K562 (cell line): Measurements from ENCODE around the gene HLA-DQB1. TPM values are rescaled to one million over a fixed set of nuclear protein-coding genes. Genes with fewer than 3 reads are reported as not detected.

Experiments used
- ATAC-seq: fragments of 200-7000 bp; cut with Tn5 transposase; 3 replicates; pipeline ENCODE4 v1.9.1; 2020; ENCODE audit warnings: moderate library complexity
- BruUV-seq: library from RNA; stranded (reverse); fragments of 400-500 nt; replicated peaks from 2 replicates; lab custom pipeline; 2021; lab: Mats Ljungman, UMichigan
- CTCF ChIA-PET: fragments of 300-600 bp; formaldehyde crosslinking; extraction: SDS; loops from one replicate; lab custom pipeline; 2021; ENCODE audit warnings: low intra/inter-chr PET ratio; lab: Yijun Ruan, JAX
- POLR2A ChIA-PET: fragments of 300-600, 350-650 bp; sonication (Branson Sonifier 250); formaldehyde crosslinking; extraction: SDS; loops from one replicate; lab custom pipeline; 2021; ENCODE audit warnings: antibody characterized with exemption, inconsistent platforms; lab: Yijun Ruan, JAX
- DNase-seq, 4 experiments: peaks; one replicate each; pipeline versions ENCODE4 v3.0.0 to v3.0.0-alpha.2; 2011 to 2018; ENCODE audit warnings: low spot score in 3 of 4, mixed read lengths in 3 of 4; ENCODE audit errors: extremely low read depth in 1 of 4
- FAIRE-seq: peaks from 2 replicates; lab custom pipeline; 2011; peaks lifted over from hg19 to GRCh38; lab: Jason Lieb, UNC
- H2AFZ ChIP-seq: 2 replicates; pipeline ENCODE4 v1.6.0; 2011; ENCODE audit warnings: low read depth, low read length, control low read depth, inconsistent platforms
- H3K27ac ChIP-seq: fragments of 200-600 bp; 3 replicates; pipeline ENCODE4 v1.8.0; 2011; ENCODE audit warnings: low read depth, mild to moderate bottlenecking, control low read depth, inconsistent platforms, low read length, moderate library complexity, mixed read lengths; ENCODE audit errors: extremely low read depth
- H3K27me3 ChIP-seq, 2 experiments: fragments of 300-600 bp in 1 of 2; 2 replicates in 1 of 2; 3 replicates in 1 of 2; pipeline versions ENCODE4 v1.6.0 to v1.8.0; 2011; ENCODE audit warnings: inconsistent platforms in 2 of 2, low read length in 2 of 2, mild to moderate bottlenecking in 1 of 2, mixed read lengths in 1 of 2, moderate library complexity in 1 of 2; ENCODE audit not compliant: control insufficient read depth in 2 of 2, insufficient read depth in 2 of 2
- H3K36me3 ChIP-seq: fragments of 300-600 bp; 3 replicates; pipeline ENCODE4 v1.8.0; 2011; ENCODE audit warnings: mild to moderate bottlenecking, low read length, inconsistent platforms; ENCODE audit not compliant: control insufficient read depth, insufficient read depth
- H3K4me1 ChIP-seq, 2 experiments: fragments of 200-600 bp in 1 of 2; replicated peaks in 1 of 2; 2 replicates in 1 of 2; 3 replicates in 1 of 2; pipeline versions ENCODE4 v1.5.1 to v1.8.0; 2011; ENCODE audit warnings: inconsistent platforms in 2 of 2, low read length in 2 of 2, mild to moderate bottlenecking in 1 of 2, mixed read lengths in 1 of 2, moderate library complexity in 1 of 2; ENCODE audit not compliant: control insufficient read depth in 2 of 2, insufficient read depth in 2 of 2
- H3K4me2 ChIP-seq: 2 replicates; pipeline ENCODE4 v1.6.1; 2011; ENCODE audit warnings: low read length, control low read depth, inconsistent platforms, mixed read lengths; ENCODE audit not compliant: insufficient read depth
- H3K4me3 ChIP-seq: fragments of 200-600 bp; sonication (generic), shearing (Covaris generic); 2 replicates; pipeline ENCODE4 v1.5.1; 2016; ENCODE audit warnings: control low read depth, inconsistent platforms
- H3K79me2 ChIP-seq: fragments of 200-600 bp; 3 replicates; pipeline ENCODE4 v1.8.0; 2011; ENCODE audit warnings: low read length, inconsistent platforms; ENCODE audit not compliant: control insufficient read depth, insufficient read depth
- H3K9ac ChIP-seq, 2 experiments: 2 replicates each; pipeline versions ENCODE4 v1.6.0 to v1.6.1; 2011; ENCODE audit warnings: low read depth in 2 of 2, low read length in 2 of 2, control low read depth in 1 of 2, inconsistent platforms in 1 of 2, mild to moderate bottlenecking in 1 of 2, mixed read lengths in 1 of 2; ENCODE audit not compliant: insufficient read depth in 1 of 2
- H3K9me1 ChIP-seq: one replicate; pipeline ENCODE4 v1.6.0; 2011; ENCODE audit warnings: inconsistent platforms, mild to moderate bottlenecking, low read length, moderate library complexity; ENCODE audit not compliant: control insufficient read depth, insufficient read depth
- H3K9me3 ChIP-seq: replicated peaks from 2 replicates; pipeline ENCODE4 v1.5.1; 2011; ENCODE audit warnings: low read depth, low read length, inconsistent platforms; ENCODE audit not compliant: control insufficient read depth, insufficient read depth
- H4K20me1 ChIP-seq: replicated peaks from 2 replicates; pipeline ENCODE4 v1.6.1; 2011; ENCODE audit warnings: low read length, inconsistent platforms, mixed read lengths; ENCODE audit not compliant: control insufficient read depth, insufficient read depth
- CBX3 ChIP-seq, 2 experiments: IDR thresholded peaks; 1 replicate in 1 of 2; 2 replicates in 1 of 2; pipeline ENCODE4 v1.6.1; 2012; ENCODE audit warnings: inconsistent platforms in 2 of 2, low read length in 2 of 2, borderline replicate concordance in 1 of 2, control low read depth in 1 of 2
- CC2D1A ChIP-seq: fragments of 450-650 bp; IDR thresholded peaks from 2 replicates; pipeline ENCODE4 v1.6.1; 2017; ENCODE audit warnings: mild to moderate bottlenecking
- E2F3 ChIP-seq: fragments of 250-450 bp; sonication (Bioruptor Pico); IDR thresholded peaks from 2 replicates; pipeline ENCODE4 v1.4.0; 2020; ENCODE audit warnings: mild to moderate bottlenecking
- KAT8 ChIP-seq: fragments of 450-650 bp; IDR thresholded peaks from 2 replicates; pipeline ENCODE4 v1.6.1; 2016; ENCODE audit warnings: low read depth, mild to moderate bottlenecking
- NELFE ChIP-seq: IDR thresholded peaks from 2 replicates; pipeline ENCODE4 v1.6.1; 2011; ENCODE audit warnings: mild to moderate bottlenecking; ENCODE audit not compliant: insufficient read depth, insufficient read length
- NFYB ChIP-seq: IDR thresholded peaks from 2 replicates; pipeline ENCODE4 v1.6.1; 2011; ENCODE audit warnings: mild to moderate bottlenecking, moderate library complexity; ENCODE audit not compliant: insufficient read length; ENCODE audit errors: extremely low read depth
- PCBP1 ChIP-seq: fragments of 200-400 bp; formaldehyde crosslinking; IDR thresholded peaks from 2 replicates; pipeline ENCODE4 v1.6.1; 2018; ENCODE audit warnings: mild to moderate bottlenecking, low read depth, low read length; ENCODE audit not compliant: poor library complexity, severe bottlenecking
- POLR2B ChIP-seq: fragments of 450-650 bp; IDR thresholded peaks from 2 replicates; pipeline ENCODE4 v1.6.1; 2018; ENCODE audit warnings: low read depth; ENCODE audit not compliant: partially characterized antibody
- STAT5B ChIP-seq: fragments of 250-450 bp; sonication (Bioruptor Pico); IDR thresholded peaks from 2 replicates; pipeline ENCODE4 v1.8.0; 2021; ENCODE audit warnings: mild to moderate bottlenecking, inconsistent platforms
- ZNF274 ChIP-seq: IDR thresholded peaks from 2 replicates; pipeline ENCODE4 v1.6.1; 2011; ENCODE audit warnings: low read depth, mild to moderate bottlenecking, low read length, moderate library complexity, borderline replicate concordance
- ZNF408 ChIP-seq: fragments of 250-450 bp; sonication (Bioruptor Pico); IDR thresholded peaks from 2 replicates; pipeline ENCODE4 v1.4.0; 2020; ENCODE audit warnings: low read depth, mild to moderate bottlenecking, moderate library complexity
- WGBS: fragments of 100-300 bp; shearing (Covaris generic); methylation state at CpG from one replicate; pipeline ENCODE4 v1.1.6; 2016; ENCODE audit warnings: low coverage, mixed read lengths; ENCODE audit not compliant: insufficient coverage; ENCODE audit errors: missing lambda C conversion rate; 5-methylcytosine and 5-hydroxymethylcytosine counted together
- in situ Hi-C: fragments of 300-500 bp; cut with MboI; formaldehyde crosslinking; loops from 4 replicates; pipeline ENCODE4 v1.15.0; 2018; ENCODE audit warnings: inconsistent platforms, mixed read lengths
- intact Hi-C: fragments of 100-400 bp; cut with micrococcal nuclease; formaldehyde crosslinking; loops from 2 replicates; pipeline ENCODE4 v1.14.2; 2022
- polyA plus RNA-seq, 8 experiments: library from polyadenylated mRNA; depleted of rRNA in 4 of 8; stranded (reverse) in 5 of 8; unstranded in 3 of 8; fragments of >200 nt; fragmentation: Nextera tagmentation in 2 of 8; fragmentation: Illumina TruSeq in 1 of 8; extraction: Ambion mirVana in 2 of 8; extraction: Trizol in 1 of 8; gene quantifications; 2 replicates each; pipeline versions ENCODE4 v1.2.1 to v1.2.3, GENCODE V29; 2011 to 2014; ENCODE audit warnings: inconsistent platforms in 1 of 8, missing spikeins in 1 of 8
- total RNA-seq, 7 experiments: library from RNA; depleted of rRNA in 6 of 7; stranded (reverse); fragments of >200 nt in 6 of 7; fragmentation: Illumina TruSeq in 2 of 7; extraction: Trizol in 2 of 7; gene quantifications; 2 replicates each; pipeline versions ENCODE4 v1.2.1 to v1.2.3, GENCODE V29; 2011 to 2021; ENCODE audit warnings: low replicate concordance in 1 of 7
- TF ChIP-seq, protein P1 (sequence below): fragments of 450-650 bp; conservative IDR thresholded peaks from 2 replicates; pipeline ENCODE4 v1.6.1; 2016; ENCODE audit warnings: missing genetic modification characterization, low read depth, mild to moderate bottlenecking, control low read depth, missing compliant biosample characterization
- TF ChIP-seq, protein P2 (sequence below), 2 experiments: IDR thresholded peaks; 2 replicates each; pipeline ENCODE4 v1.6.1; 2012; ENCODE audit warnings: improper control_type of control experiment in 2 of 2, low read depth in 2 of 2, low read length in 2 of 2, borderline replicate concordance in 1 of 2
- TF ChIP-seq, protein P3 (sequence below): IDR thresholded peaks from 3 replicates; pipeline ENCODE4 v1.6.1; 2011; ENCODE audit warnings: borderline replicate concordance, mild to moderate bottlenecking, moderate library complexity; ENCODE audit not compliant: insufficient read length; ENCODE audit errors: extremely low read depth

HLA-DQB1 gene
- total and polyA plus RNA-seq, 9 of the 15 experiments (the other 6 are each of a cell fraction or from before 2014, with no cell fraction given) = 0.29 TPM; not detected in 8

DNA sequence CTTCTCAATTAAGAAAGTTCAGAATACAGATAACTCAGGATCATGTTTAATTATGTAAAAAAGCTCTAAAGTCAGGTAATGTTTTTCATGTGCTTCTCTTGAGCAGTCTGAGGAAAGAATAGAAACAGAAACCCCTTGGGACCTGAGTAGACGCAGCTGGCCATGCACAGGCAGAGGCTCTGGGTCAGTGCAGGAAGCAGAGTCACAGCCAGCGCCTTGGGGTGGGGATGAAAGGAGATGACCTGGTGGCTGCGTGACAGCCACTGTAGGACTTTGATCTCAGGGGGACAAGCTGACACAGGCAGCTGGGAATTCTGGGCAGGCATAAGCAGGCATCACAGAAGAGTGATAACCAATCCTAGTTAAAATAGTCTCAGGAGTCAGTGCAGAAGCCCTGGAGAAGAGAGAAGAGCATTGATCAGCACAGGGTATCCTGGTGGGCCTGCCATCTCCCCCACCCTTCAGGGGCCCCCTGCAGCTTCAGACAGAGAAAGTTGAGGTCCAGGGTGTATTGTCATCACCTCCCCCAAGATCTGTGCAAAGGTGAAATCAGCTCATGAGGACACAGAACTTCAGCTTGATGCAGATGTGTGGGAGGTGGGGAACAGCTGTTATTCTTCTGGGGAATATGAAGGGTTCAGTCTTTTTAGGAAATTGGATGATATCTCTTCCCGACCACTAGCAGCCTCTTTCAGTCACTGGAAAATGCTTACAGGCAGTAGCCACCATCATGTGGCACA lies 6.4 kb downstream of the HLA-DQB1 start:
- no peak for DNase-seq
- ChIA-PET CTCF (no interaction called here), POLR2A (no interaction called here)
- no peaks in the 10 kb centered on the region for H3K79me2 ChIP-seq
- H3K36me3 ChIP-seq = no peaks in the 10 kb centered on the region
- H3K4me1 ChIP-seq = no peaks in the 10 kb centered on the region
- FAIRE-seq = no peak
- no TSS peak for BruUV-seq
- H3K27ac ChIP-seq = no peak overlapping the region
- no peaks in the 10 kb centered on the region for H4K20me1 ChIP-seq
- H3K4me3 ChIP-seq = no peak overlapping the region
- intact Hi-C loops = no loop called here
- ATAC-seq = no peak
- no peak overlapping the region for H3K4me2 ChIP-seq
- no peaks in the 10 kb centered on the region for H3K9me1 ChIP-seq
- no peak overlapping the region for H2AFZ ChIP-seq
- H3K9me3 ChIP-seq = no peaks in the 10 kb centered on the region
- H3K27me3 ChIP-seq = no peaks in the 10 kb centered on the region
- WGBS = 3% methylated on average over 4 of the region's 4 CpGs
- in situ Hi-C loops = loop anchor here (5.0 kb wide), 1 partner anchor 97 kb away; no protein-coding TSS in a partner anchor
- no peak overlapping the region for H3K9ac ChIP-seq
- TF ChIP-seq, protein P1, sequence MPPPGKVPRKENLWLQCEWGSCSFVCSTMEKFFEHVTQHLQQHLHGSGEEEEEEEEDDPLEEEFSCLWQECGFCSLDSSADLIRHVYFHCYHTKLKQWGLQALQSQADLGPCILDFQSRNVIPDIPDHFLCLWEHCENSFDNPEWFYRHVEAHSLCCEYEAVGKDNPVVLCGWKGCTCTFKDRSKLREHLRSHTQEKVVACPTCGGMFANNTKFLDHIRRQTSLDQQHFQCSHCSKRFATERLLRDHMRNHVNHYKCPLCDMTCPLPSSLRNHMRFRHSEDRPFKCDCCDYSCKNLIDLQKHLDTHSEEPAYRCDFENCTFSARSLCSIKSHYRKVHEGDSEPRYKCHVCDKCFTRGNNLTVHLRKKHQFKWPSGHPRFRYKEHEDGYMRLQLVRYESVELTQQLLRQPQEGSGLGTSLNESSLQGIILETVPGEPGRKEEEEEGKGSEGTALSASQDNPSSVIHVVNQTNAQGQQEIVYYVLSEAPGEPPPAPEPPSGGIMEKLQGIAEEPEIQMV (tag) = no peak
- no peak for TF ChIP-seq KAT8
- no peak for TF ChIP-seq CC2D1A
- TF ChIP-seq ZNF408 (CRISPR knock-in tag) = no peak
- no peak for TF ChIP-seq NFYB
- no peak for TF ChIP-seq ZNF274
- no peak for TF ChIP-seq PCBP1
- no peak for TF ChIP-seq STAT5B
- TF ChIP-seq CBX3 (IDR thresholded peaks at IDR 0.05; ENCODE audit: borderline replicate concordance in 1 of 2, low read length in 2 of 2) = no peak
- no peak for TF ChIP-seq E2F3 (CRISPR knock-in tag)
- TF ChIP-seq, protein P2, sequence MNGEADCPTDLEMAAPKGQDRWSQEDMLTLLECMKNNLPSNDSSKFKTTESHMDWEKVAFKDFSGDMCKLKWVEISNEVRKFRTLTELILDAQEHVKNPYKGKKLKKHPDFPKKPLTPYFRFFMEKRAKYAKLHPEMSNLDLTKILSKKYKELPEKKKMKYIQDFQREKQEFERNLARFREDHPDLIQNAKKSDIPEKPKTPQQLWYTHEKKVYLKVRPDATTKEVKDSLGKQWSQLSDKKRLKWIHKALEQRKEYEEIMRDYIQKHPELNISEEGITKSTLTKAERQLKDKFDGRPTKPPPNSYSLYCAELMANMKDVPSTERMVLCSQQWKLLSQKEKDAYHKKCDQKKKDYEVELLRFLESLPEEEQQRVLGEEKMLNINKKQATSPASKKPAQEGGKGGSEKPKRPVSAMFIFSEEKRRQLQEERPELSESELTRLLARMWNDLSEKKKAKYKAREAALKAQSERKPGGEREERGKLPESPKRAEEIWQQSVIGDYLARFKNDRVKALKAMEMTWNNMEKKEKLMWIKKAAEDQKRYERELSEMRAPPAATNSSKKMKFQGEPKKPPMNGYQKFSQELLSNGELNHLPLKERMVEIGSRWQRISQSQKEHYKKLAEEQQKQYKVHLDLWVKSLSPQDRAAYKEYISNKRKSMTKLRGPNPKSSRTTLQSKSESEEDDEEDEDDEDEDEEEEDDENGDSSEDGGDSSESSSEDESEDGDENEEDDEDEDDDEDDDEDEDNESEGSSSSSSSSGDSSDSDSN (IDR thresholded peaks at IDR 0.05; ENCODE audit: borderline replicate concordance in 1 of 2, low read depth in 2 of 2, low read length in 2 of 2) = no peak
- TF ChIP-seq NELFE = no peak
- no peak for TF ChIP-seq POLR2B
- TF ChIP-seq, protein P3, sequence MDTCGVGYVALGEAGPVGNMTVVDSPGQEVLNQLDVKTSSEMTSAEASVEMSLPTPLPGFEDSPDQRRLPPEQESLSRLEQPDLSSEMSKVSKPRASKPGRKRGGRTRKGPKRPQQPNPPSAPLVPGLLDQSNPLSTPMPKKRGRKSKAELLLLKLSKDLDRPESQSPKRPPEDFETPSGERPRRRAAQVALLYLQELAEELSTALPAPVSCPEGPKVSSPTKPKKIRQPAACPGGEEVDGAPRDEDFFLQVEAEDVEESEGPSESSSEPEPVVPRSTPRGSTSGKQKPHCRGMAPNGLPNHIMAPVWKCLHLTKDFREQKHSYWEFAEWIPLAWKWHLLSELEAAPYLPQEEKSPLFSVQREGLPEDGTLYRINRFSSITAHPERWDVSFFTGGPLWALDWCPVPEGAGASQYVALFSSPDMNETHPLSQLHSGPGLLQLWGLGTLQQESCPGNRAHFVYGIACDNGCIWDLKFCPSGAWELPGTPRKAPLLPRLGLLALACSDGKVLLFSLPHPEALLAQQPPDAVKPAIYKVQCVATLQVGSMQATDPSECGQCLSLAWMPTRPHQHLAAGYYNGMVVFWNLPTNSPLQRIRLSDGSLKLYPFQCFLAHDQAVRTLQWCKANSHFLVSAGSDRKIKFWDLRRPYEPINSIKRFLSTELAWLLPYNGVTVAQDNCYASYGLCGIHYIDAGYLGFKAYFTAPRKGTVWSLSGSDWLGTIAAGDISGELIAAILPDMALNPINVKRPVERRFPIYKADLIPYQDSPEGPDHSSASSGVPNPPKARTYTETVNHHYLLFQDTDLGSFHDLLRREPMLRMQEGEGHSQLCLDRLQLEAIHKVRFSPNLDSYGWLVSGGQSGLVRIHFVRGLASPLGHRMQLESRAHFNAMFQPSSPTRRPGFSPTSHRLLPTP = no peak
